SW480 (cell line): ENCODE data around the gene AMOTL1.
"Not testable (repeated sequence)": the region's sequence is repeated elsewhere in the genome, so short reads cannot be mapped to it uniquely, and the experiment has no call there.

Experiments
- DNase-seq: peaks from one replicate; pipeline ENCODE4 v3.0.0-alpha.2; 2016; ENCODE audit warnings: low spot score

Gene AMOTL1

DNA sequence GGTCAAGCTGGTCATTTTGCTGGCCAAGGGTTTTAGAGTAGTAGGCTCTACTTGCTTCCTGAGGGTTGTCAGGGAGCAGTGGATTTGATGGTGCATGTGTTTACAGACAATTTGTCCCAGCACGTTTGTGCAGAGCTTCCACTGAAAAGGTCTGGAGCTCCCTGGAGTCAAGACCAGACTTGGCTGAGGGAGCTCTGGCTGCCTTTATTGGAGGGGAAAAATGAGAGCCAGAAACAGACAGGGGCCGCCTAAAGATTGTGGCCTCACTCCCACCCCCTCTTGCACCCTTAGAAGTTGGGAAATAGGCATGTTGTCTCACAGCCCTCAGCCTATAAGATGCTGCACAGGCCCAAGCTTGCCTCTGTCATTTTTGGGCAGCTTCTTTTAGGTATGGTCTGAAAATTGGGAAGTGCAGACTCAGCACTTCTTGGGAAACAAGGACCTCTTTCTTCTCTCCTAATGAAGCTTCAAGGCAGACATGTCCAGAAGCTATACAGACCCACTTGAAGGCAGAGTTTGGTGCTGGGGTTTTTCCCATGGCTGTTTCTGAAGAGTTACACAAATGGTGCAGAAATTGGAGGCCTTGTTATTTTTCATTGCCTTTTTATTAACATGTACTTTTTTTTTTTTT lies 55.1 kb downstream of the AMOTL1 start:
- no peak for DNase-seq

DNA sequence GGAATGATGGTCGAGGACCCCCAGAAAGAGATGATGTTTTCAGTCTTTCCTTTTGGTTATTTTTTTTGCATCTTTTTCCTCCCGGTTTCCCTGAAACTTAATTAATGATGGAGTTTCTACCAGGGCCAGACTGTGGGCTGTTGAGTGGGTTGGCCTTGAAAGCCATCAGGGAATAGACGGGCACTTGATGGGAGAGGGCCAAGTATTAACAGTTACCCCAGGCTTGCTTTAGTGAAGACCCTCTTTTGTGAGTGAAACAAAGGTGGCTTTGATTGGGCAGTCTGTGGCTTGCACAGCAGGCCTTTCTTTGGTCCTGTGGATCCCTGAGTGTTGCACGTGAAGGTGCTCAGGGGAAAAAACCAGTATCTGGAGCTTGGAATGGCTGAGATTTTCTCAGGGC lies 56.9 kb downstream of the AMOTL1 start:
- no peak for DNase-seq

DNA sequence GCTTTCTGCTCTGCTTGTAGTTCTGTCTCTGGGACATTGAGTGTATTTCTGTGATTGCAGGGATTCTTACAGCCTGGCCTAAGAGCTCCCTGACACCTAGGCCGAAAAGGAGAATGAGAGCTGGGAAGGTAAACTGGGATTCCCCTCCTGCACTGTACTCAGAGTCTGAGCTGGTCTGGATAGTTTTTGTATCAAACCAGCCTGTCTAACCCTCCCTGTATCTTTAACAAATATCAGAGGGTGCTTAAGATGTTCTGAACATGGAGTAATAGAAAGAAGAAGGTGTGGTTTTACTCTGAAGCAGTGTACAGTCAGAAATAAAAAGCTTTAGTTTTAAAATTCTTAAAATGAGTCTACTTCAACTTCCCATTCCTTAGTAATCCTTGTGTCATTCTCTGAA lies 57.3 kb downstream of the AMOTL1 start:
- DNase-seq: no peak

DNA sequence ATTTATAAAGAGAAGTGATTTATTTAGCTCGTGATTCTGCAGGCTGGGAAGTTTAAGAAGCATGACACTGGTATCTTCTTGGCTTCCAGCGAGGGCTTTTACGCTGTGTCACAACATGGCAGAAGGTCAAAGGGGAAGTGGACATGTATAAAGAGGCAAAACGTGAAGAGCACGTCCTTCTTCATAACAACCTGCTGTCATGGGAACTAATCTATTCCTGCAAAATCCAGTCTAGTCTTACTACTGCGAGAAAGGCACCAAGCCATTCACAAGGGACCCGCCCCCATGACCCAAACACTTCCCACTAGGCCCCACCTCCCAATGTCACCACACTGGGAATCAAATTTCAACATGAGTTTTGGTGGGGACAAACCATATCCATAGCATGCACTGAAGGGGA lies 58.3 kb downstream of the AMOTL1 start:
- no peak for DNase-seq

DNA sequence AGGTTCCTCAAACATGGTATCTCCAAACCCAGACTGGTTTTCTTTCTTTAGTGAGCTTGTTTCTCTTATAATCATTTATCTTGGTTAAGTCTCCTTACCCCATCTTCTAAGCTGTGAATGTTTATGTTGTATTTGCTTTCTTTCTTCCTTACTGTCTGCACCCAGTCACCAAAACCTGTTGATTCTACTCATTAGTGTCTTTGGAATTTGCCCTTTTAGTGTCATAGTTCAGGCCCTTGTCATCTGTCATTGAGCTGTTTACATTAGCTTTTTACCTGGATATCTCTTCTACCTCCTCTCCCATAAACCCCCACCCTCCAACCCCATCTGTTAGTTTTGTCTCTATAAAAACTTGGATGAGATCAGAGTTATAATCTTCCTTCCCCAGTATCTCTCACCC lies 59.9 kb downstream of the AMOTL1 start:
- no peak for DNase-seq

GRCh38 chr11:94830722-94831510 lies 62.8 kb downstream of the AMOTL1 start:
- no peak for DNase-seq

GRCh38 chr11:94831529-94831928 lies 63.4 kb downstream of the AMOTL1 start:
- DNase-seq: no peak

GRCh38 chr11:94832604-94833235 lies 64.6 kb downstream of the AMOTL1 start:
- DNase-seq: no peak

- DNase-seq: no peak
Observed at GRCh38 chr11:94834911-94835593, 66.9 kb downstream of the AMOTL1 start.

DNA sequence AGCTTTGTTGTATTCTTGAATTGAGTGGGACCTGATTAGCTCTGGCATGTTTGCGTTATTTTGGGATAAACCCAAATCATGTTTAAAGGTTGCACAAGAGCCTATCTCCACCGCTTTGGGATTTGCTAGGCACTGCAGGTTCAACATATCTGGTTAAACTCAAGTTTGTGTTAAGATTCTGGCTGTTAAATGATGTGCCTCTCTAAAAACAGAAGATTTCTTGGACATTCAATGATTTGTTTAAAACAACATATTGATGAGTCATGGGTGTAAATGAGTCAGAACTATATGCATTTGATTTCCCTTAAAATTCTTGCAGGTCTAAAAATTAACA lies 67.4 kb downstream of the AMOTL1 start:
- DNase-seq: no peak

DNA sequence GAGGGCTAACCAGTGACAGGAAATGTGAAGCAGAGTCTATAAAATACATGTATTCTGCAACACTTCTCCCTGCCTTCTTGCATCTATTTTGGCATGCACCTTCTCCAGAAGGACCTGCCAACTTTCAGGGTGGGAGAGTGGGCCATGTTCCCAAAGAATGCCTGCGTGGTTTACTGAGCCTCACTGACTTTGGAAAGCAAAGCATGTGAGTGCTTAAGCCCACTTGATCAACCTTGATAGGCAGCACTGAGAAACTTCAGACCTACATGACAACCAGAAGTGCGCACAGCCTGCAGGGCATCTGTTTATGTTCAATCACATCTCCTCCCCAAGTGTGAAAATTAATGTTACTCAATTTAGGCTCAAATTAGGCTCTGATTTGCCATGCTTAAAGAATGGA lies 69.2 kb downstream of the AMOTL1 start:
- DNase-seq: no peak

DNA sequence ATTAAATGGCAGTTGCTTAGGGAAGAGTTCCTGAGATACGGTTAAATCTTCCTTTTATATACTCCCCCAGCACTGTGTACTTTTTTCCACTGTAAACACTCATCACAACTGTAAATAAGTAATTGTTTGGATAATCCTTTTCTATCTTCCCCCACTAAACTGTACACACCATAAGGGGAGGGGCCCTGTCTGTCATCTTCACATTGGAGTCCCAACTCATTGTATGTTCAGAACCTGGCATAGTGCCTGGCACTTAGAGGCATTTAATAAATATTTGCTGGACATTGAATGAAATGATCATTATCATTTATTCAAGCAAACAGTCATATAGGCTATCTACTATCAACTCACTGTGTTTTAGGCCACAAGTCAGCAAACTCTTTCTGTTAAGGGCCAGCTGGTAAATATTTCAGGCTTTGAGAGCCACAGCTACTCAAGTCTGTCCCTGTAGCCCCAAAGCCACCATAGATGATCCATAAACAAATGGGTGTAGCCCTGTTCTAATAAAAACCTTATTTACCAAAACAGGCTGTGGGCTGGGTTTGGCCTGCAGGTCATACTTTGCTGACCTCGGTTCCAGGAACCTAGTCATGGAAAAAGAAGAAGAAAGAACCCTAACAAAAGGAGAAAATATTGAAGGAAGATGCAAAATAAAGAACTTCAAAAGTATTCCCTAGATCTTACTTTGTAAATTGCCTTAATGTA lies 70.0 kb downstream of the AMOTL1 start:
- DNase-seq: no peak

GRCh38 chr11:94840209-94840608 lies 72.1 kb downstream of the AMOTL1 start:
- no peak for DNase-seq

DNA sequence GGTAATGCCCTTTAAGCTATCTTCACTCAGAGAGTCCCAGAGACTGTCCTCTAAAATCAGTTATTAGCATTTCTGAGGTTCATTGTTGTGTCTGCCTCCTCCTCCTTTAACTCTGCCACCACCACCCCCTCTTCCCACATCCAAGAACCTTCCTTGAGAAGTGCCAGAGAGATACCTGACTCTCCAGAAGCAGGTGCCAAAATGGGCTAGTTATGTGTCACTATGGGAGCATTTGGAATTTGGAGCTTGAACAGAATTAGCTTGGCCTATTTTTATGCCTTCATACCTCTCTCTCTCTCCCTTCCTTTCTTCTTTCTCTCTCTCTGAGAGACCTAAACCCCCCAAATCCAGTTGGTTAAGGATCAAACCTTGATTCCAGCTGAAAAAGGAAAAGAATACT lies 75.9 kb downstream of the AMOTL1 start:
- DNase-seq: no peak

GRCh38 chr11:94845622-94846021 lies 77.5 kb downstream of the AMOTL1 start:
- no peak for DNase-seq

DNA sequence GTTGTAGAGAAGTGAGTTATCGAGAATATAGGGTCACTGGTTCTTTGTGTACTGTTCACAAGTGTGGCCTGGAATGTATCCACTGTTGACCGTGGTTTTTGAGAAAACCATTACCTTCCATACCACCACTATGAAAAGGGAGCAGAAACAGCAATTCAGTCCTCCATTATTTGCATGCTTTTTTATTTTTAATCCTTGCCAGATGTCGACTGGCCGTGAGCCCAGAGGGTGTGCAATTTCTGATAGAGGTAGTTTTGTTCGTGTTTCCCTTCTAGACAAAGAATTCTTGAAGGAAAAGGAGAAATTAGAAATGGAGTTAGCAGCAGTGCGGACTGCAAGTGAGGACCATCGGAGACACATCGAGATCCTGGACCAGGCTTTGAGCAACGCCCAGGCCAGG lies 81.7 kb downstream of the AMOTL1 start:
- DNase-seq: no peak

GRCh38 chr11:94851864-94852636 lies 83.9 kb downstream of the AMOTL1 start:
- peak; percentile 4 for DNase-seq

GRCh38 chr11:94853288-94853687 lies 85.1 kb downstream of the AMOTL1 start:
- not testable (repeated sequence) for DNase-seq

GRCh38 chr11:94853836-94854235 lies 85.7 kb downstream of the AMOTL1 start:
- no peak for DNase-seq

DNA sequence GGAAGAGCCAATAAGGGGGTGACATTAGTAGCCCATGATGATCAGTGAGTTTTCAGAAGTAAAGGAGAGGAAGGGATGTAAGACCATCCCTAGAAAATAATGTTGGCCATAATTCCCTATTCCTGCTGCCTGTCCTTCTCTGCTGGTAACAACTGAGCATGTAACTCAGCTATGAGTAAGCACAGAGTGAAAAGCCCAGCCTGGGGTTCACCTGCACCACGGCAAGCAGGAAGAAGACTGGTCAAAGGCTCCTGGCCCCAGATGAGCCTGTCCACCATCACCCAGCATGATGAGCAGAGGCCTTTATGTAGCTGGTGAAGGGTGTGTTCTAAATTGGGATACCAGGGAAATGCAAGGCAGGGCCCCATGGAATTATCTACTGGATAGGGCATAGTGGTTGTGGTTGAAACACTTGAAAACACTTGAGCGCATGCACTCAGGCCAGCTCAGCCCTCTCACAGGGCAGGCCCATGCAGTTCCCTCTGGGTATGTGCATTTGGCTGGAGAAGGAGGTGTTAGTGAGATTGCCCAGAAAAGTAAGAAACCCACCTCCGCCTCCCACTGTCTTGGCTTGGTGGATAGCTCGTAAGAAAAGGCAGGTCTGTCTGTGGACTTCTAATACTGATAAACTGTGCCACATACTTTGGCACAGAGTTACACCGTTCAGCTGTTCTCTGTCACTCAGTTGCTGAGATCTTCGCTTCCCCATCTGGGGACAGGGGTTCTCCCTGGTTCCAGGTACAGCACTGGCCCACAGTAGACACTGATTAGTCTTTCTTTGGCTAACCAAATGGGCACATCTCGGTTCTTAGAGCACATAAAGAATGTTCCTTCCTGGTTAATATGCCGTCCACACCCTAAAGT lies 86.8 kb downstream of the AMOTL1 start:
- DNase-seq: no peak

GRCh38 chr11:94855666-94856065 lies 87.5 kb downstream of the AMOTL1 start:
- DNase-seq: no peak
